ENCODE data around the gene SERPINA5.
"Not testable (repeated sequence)": the region's sequence is repeated elsewhere in the genome, so short reads cannot be mapped to it uniquely, and the experiment has no call there.

Gene SERPINA5

DNA sequence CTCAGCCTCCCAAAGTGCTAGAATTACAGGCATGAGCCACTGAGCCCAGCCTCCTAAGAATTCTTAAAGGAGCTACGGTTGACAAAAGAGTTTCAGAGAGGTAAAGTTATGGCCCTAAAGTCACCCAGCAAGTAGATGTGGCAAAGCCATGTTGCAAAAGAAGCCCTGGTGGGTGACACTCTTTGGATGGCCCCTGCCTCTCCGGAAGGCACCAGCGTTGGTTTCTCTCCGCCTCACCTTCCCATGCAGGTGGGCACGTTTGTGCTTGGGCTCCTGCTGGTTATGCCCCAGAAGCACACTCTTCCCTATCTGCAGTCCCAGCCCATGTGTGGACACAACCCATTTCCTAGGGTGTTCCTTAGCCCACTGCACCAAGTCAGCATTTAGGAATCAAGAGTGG is 21.5 kb downstream of the SERPINA5 start:
- no peak for DNase-seq (ENCODE audit: low read depth)
- TF ChIP-seq, protein P1, sequence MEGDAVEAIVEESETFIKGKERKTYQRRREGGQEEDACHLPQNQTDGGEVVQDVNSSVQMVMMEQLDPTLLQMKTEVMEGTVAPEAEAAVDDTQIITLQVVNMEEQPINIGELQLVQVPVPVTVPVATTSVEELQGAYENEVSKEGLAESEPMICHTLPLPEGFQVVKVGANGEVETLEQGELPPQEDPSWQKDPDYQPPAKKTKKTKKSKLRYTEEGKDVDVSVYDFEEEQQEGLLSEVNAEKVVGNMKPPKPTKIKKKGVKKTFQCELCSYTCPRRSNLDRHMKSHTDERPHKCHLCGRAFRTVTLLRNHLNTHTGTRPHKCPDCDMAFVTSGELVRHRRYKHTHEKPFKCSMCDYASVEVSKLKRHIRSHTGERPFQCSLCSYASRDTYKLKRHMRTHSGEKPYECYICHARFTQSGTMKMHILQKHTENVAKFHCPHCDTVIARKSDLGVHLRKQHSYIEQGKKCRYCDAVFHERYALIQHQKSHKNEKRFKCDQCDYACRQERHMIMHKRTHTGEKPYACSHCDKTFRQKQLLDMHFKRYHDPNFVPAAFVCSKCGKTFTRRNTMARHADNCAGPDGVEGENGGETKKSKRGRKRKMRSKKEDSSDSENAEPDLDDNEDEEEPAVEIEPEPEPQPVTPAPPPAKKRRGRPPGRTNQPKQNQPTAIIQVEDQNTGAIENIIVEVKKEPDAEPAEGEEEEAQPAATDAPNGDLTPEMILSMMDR (IDR thresholded peaks at IDR 0.05; ENCODE audit: low read depth, low read length, missing control alignments): no peak
- in situ Hi-C loops (cut with HindIII; ENCODE audit: low sequenced_read_pairs): no loop called here
- no peak overlapping the region for H3K4me3 ChIP-seq (ENCODE audit: low read depth, low read length)

DNA sequence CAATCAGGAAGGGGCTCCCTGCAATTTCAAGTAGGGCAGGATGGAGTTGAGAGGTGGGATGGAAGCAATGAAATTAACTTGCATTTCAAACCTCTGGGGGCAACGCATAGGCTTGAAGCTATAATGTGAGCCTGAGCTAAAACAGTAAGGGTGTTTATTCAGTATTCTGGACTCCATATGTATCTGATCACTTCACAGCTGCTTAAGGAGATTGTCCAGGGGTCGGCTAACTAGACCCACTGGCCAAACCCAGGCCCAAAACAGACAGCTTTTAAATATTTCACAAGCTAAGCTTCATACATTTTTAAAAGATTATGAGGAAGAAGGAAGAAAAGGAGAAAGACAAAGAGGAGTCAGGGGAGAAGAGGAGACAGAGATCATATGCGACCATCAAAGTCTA is 24.1 kb downstream of the SERPINA5 start:
- TF ChIP-seq, protein P1 (IDR thresholded peaks at IDR 0.05; ENCODE audit: low read depth, low read length, missing control alignments): no peak
- no peak for DNase-seq (ENCODE audit: low read depth)
- no peak overlapping the region for H3K4me3 ChIP-seq (ENCODE audit: low read depth, low read length)
- in situ Hi-C loops (cut with HindIII; ENCODE audit: low sequenced_read_pairs): no loop called here

DNA sequence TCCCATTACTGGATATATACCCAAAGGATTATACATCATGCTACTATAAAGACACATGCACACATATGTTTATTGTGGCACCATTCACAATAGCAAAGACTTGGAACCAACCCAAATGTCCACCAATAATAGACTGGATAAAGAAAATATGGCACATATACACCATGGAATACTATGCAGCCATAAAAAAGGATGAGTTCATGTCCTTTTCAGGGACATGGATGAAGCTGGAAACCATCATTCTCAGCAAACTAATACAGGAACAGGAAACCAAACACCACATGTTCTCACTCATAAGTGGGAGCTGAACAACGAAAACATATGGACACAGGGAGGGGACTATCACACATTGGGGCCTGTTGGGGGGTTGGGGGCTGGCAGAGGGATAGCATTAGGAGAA is 27.7 kb downstream of the SERPINA5 start:
- in situ Hi-C loops (cut with HindIII; ENCODE audit: low sequenced_read_pairs); DNase-seq (ENCODE audit: low read depth); H3K4me3 ChIP-seq (ENCODE audit: low read depth, low read length): not testable (repeated sequence)

DNA sequence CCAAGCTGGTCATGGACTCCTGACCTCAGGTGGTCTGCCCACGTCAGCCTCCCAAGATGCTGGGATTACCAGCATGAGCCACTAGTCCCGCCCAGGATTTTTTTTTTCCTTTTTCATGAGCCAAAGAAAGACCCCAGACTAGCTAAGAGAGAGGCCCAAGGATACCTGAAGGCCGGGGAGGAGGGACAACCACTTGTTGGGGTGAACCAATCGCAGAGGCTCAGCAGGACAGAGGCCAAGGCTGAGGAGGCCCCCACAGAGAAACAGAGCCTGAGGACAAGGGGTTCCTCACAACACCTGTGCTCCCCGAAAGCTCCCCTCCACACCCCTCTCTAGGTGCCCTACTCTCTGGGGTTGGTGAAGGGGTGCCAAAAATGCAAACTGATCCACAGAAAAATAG is 30.0 kb downstream of the SERPINA5 start:
- DNase-seq (ENCODE audit: low read depth): no peak
- no peak overlapping the region for H3K4me3 ChIP-seq (ENCODE audit: low read depth, low read length)
- TF ChIP-seq, protein P1 (IDR thresholded peaks at IDR 0.05; ENCODE audit: low read depth, low read length, missing control alignments): no peak
- in situ Hi-C loops (cut with HindIII; ENCODE audit: low sequenced_read_pairs): no loop called here

DNA sequence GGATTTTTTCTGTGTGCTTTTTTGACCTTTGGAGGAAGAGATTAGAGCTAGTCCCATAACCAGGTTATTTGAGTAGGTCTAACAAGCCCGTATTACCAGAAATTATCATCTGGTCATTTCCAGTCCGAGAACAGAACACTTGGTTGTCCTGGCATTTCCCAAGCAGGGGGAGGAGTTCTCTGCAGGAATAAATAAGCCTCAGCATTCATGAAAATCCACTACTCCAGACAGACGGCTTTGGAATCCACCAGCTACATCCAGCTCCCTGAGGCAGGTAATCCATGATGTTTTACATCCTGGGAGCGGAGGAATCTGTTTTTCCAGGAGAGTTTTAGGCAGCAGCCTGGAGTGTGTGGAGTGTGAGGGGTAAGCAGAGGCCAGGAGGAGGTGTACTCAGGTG is 30.9 kb downstream of the SERPINA5 start, which contains the start of gene SERPINA3:
TSS of gene SERPINA3 (plus strand) at position 218 of the 400 bp plus-strand sequence. CDS start 2,051 bp downstream, outside the sequence.
- no peak within 1 kb of the TSS for H3K4me3 ChIP-seq (ENCODE audit: low read depth, low read length)
- TF ChIP-seq, protein P1 (IDR thresholded peaks at IDR 0.05; ENCODE audit: low read depth, low read length, missing control alignments): no peak
- no peak for DNase-seq (ENCODE audit: low read depth)
- in situ Hi-C loops (cut with HindIII; ENCODE audit: low sequenced_read_pairs): no loop called here

DNA sequence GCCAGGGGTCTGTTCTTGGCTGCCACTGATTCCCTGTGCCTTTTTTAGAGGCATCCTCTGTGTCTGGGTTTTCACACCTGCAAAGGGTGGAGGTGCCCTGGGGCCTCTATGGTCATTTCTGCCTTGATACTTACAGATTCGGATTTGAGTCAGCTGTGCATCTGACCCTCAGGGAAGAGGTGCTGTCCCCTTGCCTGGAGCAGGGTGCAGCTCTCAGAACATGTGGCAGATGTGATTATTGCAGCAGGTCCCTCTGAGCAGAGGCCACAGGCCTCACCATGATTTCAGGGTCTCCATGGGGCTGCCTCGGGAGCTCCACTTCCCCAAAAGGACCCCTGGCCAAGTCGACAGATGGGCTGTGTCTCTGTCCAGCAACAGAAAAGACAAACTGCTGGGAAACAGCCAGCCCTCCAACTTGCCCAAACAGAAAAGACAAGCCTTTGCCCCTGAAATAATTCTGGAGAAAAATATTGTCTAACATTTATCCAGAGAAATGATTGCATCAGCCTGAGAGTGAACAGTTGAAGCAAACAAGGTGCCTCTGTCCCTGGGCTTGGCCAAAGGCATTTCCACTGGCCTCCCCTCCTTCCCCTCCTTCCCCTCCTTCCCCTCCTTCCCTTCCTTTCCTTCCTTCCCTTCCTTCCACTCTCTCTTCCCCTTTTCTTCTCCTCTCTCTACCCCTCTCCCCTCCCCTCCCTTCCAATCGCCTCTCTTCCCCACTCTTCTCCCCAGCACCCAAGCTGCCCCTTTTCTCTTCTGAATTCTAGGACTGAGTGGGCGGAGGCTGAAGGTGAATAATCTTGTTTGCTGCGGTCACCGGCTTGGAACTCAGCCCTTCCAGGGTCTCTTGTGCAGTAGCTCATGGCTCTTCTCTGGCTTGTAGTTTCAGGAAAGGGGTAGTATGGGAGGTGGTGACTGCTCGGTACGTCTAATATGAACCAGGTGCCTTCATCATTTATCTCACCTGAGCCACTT is 31.6 kb downstream of the SERPINA5 start:
- no peak for DNase-seq (ENCODE audit: low read depth)
- in situ Hi-C loops (cut with HindIII; ENCODE audit: low sequenced_read_pairs): no loop called here
- TF ChIP-seq, protein P1 (IDR thresholded peaks at IDR 0.05; ENCODE audit: low read depth, low read length, missing control alignments): no peak
- H3K4me3 ChIP-seq (ENCODE audit: low read depth, low read length): no peak overlapping the region

All from astrocyte of the cerebellum (primary cell).